Astrocyte of the hippocampus (primary cell): ENCODE results near the gene COL2A1.
A peak's percentile ranks its signal among the peaks of the same experiment; 100 is the strongest.

Experiments used
- DNase-seq: peaks from one replicate; pipeline ENCODE4 v3.0.0; 2011; ENCODE audit warnings: low read depth, low spot score

COL2A1 gene

DNA sequence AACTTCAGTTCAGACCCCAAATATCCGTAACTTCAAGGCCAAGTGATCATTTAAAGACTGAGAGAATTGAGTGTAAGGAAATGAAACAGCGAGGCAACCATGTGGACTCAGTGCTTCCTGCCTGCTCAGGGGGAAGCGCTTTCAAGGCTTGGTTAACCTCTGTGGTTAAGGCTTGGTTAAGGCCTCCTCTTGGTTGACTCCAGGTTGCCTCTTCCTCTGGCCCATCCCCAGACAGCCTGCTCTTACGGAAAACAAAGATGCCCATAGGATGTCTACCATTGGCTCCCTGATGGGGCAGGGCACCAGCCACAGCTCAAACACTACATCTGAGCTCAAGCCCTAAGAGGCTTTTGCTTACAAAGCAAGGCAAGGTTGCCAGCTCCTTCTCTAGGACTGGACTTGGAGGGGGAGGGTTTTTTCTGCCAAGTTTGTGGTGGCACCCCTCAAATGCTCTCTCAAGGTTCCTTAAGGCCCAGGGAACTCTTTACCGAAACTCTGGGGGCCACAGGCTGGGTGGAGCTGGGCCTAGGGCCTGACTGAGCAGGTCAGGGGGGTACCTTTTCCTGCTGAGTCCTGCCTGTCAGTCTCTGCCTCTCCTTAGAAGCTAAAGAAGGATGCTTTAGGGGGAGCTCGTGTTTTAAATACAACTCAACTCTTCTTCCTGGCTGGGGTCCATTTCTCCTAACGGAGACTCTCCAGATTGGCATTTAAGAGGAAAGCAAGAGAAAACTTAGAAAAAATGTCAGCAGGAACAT is 13.7 kb downstream of the COL2A1 start:
- no peak for DNase-seq

DNA sequence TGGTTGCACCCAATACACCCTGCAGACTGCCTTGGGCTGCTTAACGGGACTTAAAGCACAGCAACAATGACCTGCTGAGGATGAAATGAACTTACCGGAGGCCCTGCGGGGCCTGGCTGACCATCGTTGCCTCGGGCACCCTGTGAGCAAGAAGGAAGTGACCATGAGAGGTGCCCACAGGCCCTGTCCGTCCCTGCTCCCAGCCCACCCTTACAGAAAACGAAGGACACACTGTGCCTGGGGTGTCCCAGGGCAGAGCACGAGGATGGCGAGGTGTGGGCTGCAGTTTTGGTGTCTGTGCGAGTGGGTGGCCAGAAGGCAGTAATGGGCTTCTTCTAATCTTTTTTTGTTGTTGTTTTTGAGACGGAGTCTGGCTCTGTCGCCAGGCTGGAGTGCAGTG is 14.6 kb downstream of the COL2A1 start:
- DNase-seq: no peak

DNA sequence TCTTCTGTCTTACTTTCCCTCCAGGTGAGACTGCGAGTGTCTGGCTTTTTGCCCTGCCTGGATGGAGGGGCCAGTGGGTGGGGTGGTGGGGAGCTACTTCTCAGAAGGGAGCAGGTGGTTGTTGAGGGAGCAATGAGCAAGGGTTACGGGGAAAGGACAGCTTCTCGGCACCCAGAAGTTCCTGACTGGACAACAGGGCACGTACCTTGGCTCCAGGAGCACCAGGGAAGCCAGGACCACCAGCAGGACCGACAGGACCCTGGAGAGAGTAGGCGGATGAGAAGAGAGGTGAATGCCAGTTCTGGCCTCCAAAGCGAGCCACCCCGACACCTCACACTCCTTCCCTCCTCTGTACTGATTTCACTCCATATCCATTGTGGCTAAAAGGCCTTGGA is 15.3 kb downstream of the COL2A1 start:
- DNase-seq: no peak

DNA sequence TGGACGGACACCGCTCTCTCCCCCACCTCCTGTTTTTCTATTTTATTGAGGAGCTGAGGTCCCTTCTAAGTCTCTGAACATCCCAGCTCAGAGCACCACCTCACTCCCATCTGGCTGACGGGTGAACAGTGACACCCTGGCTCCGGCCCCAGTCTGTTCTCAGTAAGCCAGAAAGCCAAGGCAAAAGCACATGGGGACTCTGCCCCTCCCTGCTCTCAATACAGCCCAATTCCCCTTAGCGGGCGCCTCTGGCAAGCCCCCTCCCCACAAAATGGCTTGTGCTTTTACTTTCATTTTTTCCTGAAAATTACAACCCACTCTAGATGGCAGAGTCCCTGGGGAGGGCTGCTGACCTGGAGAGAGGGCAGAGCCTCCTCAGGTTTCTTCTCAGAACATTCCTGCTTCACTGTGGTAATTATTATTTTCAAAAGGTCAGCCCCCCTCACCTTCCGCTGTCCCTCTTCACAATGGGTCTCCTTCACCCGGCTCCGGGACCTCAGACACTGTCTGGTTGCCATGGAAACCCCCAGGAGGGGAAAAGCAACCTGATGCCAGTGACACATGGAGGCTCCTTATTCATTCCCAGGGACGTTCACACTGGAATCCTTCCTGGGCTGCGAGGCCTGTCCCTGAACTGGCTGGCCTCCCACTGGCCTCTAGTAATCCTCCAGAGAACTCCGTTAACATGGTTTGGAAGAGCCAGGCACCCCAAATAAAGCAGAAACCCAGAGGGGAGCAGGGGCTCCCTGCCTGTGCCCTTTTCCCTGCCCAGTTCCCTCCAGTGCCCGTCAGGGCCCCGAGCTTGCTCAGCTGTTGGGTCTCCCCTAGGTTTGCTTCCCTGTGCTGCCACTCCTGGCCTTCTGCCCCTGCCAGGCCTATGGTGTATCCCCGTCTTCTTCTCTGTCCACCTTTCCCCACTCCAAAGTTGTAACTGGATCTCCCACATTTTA is 15.9 kb downstream of the COL2A1 start:
- DNase-seq: peak; percentile 67

DNA sequence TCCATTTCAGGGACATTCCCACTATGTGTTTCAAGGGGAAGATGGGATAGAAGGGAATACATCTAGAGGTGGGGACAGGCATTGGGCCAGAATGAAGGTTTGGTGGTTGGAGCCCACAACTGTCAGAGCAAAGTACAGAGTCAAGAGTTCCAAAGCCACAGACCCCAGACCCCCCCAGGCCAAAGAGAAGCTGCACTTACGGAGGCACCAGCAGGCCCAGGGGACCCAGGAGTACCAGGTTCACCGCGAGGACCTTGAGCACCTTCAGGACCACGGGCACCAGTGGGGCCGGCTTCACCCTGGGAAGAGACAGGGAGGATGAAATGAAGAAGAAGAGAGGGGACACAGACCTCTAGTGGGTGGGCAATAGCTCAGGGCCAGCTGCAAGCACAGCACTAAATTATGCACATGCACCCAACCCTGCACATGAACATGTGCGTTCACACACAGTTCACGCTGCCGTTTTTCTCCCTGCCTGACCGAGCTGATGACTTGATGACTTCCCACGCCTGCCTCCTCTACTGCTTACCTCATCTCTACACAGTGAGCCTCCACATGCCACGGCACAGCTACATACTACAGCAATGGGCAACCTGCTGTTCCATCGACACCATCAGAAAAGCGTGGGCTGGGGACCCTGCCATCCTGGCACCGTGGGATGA is 16.7 kb downstream of the COL2A1 start:
- no peak for DNase-seq

DNA sequence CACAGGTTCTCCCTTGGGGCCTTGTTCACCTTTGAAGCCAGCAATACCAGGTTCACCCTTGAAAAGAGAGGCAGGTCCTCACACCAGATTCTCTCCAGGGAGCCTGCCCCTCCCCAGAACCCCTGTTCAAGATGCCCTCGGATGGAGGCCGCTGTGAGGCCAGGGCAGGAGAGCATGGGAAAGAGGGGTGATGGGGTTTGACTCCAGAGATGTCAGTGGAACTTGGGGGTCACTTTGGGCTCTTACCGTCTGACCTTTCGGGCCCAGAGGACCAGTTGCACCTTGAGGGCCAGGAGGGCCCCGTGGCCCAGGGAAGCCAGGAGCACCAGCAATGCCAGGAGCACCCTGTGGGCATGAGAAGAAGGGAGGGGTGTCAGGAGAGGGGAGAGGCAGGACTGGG is 17.4 kb downstream of the COL2A1 start:
- DNase-seq: no peak

DNA sequence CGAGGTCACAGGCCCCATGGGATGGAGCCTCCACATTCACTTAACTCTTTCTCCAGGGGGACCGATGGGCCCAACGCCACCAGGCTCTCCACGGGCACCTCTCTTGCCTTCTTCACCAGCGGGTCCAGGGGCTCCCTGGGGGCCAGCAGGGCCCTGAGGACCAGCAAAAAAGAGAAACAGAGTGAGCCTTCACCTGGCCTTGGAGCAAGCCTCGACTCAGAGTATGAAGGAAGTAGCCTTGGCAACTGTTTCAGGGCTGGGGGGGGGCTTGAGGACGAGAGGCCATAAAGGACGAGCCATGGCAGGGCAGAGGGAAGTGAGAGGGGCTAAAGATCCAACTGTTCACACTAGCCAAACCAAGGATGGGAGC is 18.0 kb downstream of the COL2A1 start:
- no peak for DNase-seq

DNA sequence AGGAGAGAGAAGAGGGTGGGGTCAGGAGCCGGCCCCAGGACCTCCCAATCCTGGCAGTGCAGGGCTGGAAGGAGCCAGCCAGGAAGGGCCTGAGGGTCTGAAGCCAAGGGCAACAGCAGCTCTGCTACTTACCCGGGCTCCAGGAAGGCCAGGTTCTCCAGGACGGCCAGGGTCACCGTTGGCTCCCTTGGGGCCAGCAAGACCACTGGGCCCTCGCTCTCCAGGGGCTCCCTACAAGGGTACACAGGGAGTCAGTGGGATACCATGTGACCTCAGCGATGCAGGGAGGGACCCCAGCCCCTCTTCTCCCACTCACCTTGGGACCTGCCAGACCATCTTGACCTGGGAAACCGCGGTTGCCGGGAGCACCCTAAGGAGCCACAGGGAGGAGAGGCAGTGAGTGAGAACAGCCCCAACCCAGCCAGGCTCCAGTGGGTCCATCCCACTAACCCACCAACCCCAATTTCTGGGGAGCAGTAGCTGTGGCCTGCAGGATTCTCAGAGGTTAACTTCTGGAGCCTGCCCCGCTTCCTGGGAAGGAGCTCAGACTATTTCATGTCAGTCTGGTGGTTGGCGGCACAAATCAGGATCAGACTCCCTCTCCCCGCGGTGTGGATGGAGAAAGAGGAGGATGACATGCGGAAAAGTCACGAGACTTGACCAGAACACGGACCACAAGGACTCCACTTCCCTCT is 18.5 kb downstream of the COL2A1 start:
- DNase-seq: no peak

DNA sequence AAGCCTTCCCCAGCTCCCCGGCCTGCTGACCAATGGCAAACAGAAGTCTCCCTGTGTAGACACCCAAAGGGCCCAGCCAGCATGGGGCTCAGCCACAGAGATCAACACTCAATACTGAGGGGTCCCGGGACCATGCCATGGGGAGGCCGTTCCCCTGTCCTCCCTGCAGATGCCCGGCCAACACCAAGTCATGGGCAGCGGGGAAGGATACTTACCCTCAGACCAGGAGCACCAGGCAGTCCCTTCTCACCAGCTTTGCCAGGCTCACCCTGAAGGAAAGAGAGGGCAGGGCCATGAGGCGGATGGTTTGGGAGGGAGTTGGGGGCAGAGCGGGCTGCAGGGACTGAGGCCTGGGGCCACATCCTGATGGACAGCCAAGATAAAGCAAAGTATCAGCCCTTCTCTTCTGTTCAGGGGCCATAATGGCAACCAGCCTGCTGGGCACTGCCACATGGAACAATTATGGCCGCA is 19.9 kb downstream of the COL2A1 start:
- no peak for DNase-seq

DNA sequence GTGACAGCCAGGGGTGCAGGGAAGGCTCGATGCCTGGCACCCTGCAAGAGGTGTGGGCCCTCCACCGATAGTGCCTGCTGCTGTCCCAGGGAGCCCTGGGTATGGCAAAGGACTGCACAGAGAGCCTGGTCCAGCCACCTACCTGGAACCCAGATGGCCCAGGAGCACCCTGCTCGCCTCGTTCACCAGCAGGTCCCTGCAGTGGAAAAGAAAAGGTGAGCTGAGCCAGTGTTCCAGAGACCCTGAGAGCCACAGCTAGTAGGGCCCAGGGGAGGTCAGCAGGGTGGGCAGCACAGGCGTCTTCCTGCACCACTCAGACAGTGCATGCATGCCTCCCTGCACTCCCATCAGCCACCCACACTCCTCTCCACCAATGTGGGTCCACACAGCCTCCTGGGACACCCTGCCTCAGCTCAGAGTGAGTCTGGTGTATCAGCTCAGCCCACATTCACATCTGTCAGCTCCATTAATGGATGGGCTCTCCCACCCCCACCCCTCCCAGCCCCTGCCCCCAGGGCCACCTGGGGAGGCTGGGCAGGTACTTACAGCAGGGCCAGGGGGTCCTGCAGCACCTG is 20.6 kb downstream of the COL2A1 start:
- no peak for DNase-seq

DNA sequence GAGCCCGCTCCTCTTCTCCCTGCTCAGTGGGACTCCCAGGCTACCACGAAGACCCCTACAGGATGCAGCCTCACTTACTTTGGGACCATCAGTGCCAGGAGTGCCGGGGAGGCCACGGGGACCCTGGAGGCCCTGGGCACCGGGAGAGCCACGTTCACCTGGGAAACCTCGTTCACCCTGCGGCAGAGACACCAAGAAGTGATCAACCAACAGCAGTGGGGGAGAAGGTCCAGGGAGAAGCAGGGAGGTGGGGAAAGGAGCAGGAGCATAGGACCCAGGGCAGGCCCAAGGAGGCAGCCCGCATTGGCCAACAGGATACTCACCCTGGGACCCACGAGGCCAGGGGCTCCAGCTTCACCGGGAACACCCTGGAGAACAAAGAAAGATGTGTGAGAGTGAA is 21.5 kb downstream of the COL2A1 start:
- no peak for DNase-seq

DNA sequence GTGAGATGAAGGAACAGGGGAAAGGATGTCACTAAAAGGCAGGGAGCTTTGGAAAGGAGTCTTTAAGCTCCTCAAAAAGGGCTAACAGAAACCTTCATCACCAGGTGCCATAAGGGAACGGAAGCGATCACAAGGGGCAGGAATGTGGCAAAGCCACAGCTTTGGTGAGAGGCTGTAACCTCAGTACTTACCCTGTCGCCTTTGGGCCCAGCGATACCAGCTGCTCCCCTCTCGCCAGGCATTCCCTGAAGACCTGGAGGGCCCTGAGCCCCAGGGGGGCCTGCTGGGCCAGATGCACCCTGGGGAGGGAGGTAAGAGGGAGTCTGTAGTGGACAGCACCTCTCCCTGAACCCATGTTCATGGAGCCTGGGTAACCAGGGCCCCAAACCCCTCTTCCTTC is 22.0 kb downstream of the COL2A1 start:
- DNase-seq: no peak

DNA sequence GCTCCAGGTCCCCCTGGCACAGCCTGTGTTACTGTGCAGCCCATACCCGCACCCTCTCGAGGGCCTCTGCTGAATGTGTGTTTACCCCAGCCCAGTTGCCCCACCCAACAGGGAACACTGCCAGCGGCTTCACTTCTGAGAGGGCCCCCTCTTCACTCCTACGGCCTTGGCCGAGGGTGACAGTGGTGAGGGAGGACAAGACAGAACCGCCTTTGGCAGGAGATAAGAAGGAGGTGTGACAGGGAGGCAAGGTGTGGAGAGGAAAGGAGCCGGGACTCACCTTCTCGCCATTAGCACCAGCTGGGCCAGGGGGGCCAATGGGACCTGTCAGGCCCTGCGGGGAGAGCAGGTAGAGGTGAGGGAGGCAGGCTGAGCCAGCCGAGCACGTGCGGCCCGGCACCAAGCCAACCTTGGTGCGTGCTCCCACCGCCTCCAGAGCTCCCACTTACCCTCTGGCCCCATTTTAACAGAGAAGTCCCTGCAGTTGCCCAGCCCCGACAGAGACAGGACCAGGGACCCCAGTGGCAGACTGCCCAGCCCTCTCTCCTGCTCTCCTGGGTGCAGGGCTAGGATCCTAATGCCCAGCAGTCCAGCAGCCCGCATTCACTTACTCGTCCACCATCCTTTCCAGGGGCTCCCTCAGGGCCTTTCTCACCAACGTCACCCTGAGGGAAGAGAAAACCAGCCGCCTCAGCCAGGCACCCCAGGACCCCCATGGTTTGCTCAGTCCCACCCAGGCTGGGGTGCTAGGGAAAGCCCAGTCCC is 22.6 kb downstream of the COL2A1 start:
- no peak for DNase-seq

DNA sequence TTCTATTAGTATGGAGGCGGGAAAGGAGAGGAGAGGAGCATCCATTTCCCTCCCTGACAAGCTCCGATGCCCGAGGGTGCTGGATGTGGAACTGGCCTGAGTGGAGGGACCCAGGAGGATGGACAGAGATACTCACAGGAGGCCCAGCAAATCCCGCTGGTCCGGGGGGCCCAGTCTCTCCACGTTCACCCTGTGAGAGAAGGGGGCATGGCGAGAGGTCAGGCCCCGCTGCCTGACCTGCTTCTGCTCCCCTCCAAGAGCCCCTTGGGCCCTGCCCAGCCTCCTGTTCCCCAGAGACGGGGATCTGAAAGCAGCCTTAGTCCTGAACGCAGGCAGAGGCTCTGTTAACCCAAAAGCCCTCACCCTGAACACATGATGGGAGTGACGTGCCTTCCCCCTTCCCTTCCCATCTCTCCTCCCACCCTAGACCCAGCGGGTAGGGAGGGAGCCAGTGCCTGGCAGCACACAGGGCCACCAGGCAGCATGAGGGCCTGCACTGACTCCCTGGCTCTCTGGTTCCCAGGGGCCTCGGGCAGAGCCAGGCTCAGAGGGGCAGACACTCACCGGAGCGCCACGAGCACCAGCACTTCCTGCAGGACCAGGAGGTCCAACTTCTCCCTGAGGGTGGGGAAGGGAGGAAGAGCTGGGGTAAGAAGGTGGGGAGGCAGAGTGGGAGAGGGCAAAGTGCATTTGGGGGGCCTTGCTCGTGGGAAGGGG is 23.3 kb downstream of the COL2A1 start:
- no peak for DNase-seq

DNA sequence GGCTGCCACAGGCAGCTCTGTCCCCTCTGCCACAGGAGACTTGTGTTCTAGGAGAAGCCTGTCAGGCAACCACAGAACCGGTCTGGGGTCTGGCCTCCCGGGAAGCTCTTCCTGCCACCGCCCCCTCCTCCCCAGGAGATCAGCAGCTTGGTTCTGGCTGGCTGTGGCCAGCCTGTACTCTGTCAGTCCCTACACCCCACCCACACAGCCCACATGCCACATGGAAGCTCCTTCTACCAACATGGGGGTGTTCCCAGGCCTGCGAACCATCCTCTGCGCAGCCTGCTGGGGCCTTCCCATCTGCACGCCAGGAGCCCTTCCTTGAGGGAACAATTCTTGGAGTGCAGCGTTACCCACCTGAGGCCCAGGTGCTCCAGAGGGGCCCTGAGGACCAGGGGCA is 24.1 kb downstream of the COL2A1 start:
- DNase-seq: no peak

DNA sequence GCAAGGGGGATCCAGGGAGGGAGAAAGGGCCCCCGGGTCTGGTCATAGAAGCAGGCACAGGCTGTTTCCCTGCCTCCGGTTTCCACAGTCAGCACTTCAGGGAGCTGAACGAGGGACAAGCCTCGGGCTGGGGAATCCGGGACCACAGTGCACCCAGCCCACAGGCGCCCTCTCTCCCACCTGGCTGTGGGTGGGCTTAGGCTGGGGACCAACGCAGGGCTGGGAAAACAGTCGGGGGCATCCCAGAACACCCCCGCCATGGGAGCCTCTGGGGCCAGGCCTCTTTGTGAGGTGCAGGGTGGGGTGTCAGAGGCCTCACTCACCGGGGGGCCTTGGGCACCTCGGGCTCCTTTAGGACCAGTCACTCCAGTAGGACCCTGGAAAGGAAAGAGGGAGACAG is 24.6 kb downstream of the COL2A1 start:
- no peak for DNase-seq

DNA sequence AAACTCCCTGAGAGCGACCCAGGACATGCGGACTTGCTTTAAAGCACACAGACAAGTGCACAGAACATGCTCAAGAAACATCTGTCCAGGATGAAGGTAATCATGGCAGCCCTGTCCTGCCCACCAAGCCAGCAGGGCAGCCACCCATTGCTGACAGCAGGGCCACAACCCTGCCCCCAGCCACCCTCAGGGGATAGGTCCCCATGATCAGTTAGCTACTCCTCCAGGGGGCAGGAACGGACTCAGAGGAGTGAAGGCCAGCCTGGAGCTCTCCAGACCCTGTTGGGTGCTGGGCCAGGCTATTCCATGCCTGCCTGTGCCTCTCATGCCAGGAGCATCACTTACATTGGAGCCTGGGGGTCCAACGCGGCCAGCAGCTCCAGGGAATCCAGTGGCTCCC is 25.1 kb downstream of the COL2A1 start:
- no peak for DNase-seq

DNA sequence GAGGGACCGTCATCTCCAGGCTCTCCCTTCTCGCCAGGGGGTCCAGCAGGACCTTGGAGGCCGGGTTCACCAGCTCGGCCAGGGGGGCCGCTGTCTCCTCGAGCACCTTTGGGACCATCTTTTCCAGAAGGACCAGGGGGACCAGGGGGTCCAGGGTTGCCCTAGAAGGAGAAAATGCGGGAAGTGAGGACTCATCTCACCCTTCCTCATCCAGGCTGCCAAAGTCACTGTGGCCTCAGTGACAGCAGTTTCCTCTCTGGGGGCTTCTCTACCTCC is 25.7 kb downstream of the COL2A1 start:
- no peak for DNase-seq

DNA sequence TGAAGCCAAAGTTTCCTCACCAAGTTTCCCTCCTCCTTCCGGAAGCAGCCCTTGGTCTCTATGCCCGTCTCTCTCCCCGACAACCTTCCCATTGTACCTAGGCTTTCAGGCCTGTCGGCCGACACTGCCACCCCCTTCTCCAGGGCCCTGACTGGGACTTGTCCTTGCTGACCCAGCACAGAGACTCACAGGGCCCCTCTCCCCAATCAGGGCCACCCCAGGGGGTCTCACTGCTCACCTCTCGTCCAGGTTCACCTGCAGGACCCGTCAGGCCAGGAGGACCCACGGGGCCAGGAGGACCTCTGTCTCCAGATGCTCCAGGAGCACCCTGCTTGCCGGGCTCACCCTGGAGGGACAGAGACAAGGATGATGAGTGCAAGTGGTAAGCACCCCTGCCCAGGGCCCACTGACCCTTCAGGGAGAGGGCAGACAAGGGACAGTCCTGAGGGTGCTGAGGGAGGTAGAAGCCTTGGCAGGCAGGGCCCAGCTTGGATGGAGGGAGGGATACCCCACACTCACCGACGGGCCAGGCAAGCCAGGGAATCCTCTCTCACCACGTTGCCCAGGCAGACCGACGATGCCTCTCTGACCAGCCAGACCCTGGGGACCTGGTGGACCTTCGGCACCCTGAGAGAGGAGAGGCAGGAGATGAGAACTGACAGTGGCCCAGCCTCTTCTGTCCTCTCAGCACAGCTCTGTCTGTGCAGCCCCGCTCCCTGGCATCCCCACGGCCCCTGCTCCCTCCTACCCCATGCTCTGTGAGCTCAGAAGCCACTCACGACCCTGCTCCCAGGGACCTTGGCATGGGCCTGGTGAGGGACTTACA is 26.3 kb downstream of the COL2A1 start:
- DNase-seq: no peak
